H1 (cell line): Measurements from ENCODE around the gene UGGT1. TPM values are rescaled to one million over a fixed set of nuclear protein-coding genes. Genes with fewer than 3 reads are reported as not detected.

Source experiments
- CTCF ChIA-PET: fragments of 300-600 bp; sonication (Branson Sonifier 250); formaldehyde crosslinking; loops from one replicate; lab custom pipeline; 2021; ENCODE audit not compliant: partially characterized antibody; lab: Charles Lee
- POLR2A ChIA-PET: fragments of 300-600 bp; sonication (Branson Sonifier 250); formaldehyde crosslinking; loops from one replicate; lab custom pipeline; 2021; ENCODE audit warnings: inconsistent platforms; ENCODE audit not compliant: partially characterized antibody; lab: Charles Lee
- DNase-seq, 2 experiments: peaks; one replicate each; pipeline versions ENCODE4 v3.0.0 to v3.0.0-alpha.2; 2010 to 2022; ENCODE audit warnings: low spot score in 2 of 2, low read depth in 1 of 2, mixed read lengths in 1 of 2
- FAIRE-seq: peaks from 2 replicates; lab custom pipeline; 2011; peaks lifted over from hg19 to GRCh38; lab: Jason Lieb, UNC
- H2AFZ ChIP-seq: 2 replicates; pipeline ENCODE4 v1.8.1; 2012; ENCODE audit warnings: low read length, inconsistent platforms
- H2AK5ac ChIP-seq: 2 replicates; pipeline ENCODE4 v1.6.1; 2013; ENCODE audit warnings: low read depth, low read length
- H2BK120ac ChIP-seq: replicated peaks from 2 replicates; pipeline ENCODE3; 2013; ENCODE audit warnings: low read depth, low read length, inconsistent platforms
- H2BK12ac ChIP-seq: 2 replicates; pipeline ENCODE4 v1.6.1; 2013; ENCODE audit warnings: low read depth, low read length
- H2BK15ac ChIP-seq: 2 replicates; pipeline ENCODE4 v1.6.1; 2013; ENCODE audit warnings: low read length
- H2BK20ac ChIP-seq: 2 replicates; pipeline ENCODE4 v1.6.1; 2013; ENCODE audit warnings: low read length
- H2BK5ac ChIP-seq: 2 replicates; pipeline ENCODE4 v1.6.1; 2013; ENCODE audit warnings: low read depth, low read length
- H3K14ac ChIP-seq: 2 replicates; pipeline ENCODE4 v1.6.1; 2013; ENCODE audit warnings: inconsistent platforms; ENCODE audit not compliant: insufficient read length
- H3K18ac ChIP-seq: 2 replicates; pipeline ENCODE4 v1.6.1; 2013; ENCODE audit warnings: low read length; ENCODE audit errors: extremely low read depth
- H3K23ac ChIP-seq: 2 replicates; pipeline ENCODE4 v1.6.1; 2013; ENCODE audit warnings: inconsistent platforms; ENCODE audit not compliant: insufficient read length
- H3K23me2 ChIP-seq: 2 replicates; pipeline ENCODE4 v1.6.1; 2013; ENCODE audit warnings: low read depth, low read length
- H3K27ac ChIP-seq: 2 replicates; pipeline ENCODE4 v1.6.1; 2011; ENCODE audit warnings: low read depth, low read length, inconsistent platforms
- H3K27me3 ChIP-seq, 4 experiments: replicated peaks in 1 of 4; 1 replicate in 1 of 4; 2 replicates in 3 of 4; pipeline versions ENCODE4 v1.6.1 to v1.8.1; 2011 to 2013; ENCODE audit warnings: low read length in 3 of 4, mild to moderate bottlenecking in 3 of 4, inconsistent platforms in 2 of 4, mixed read lengths in 2 of 4, moderate library complexity in 1 of 4; ENCODE audit not compliant: control insufficient read depth in 3 of 4, insufficient read depth in 3 of 4; ENCODE audit errors: extremely low read depth in 1 of 4
- H3K36me3 ChIP-seq, 4 experiments: 2 replicates each; pipeline versions ENCODE4 v1.6.1 to v1.8.1; 2011 to 2013; ENCODE audit warnings: mild to moderate bottlenecking in 4 of 4, low read length in 3 of 4, moderate library complexity in 2 of 4, control low read depth in 1 of 4, inconsistent platforms in 1 of 4; ENCODE audit not compliant: insufficient read depth in 4 of 4, control insufficient read depth in 2 of 4
- H3K4ac ChIP-seq: replicated peaks from 2 replicates; pipeline ENCODE3; 2013; ENCODE audit warnings: low read length, low read depth, mixed read lengths, inconsistent platforms; ENCODE audit not compliant: insufficient read length
- H3K4me1 ChIP-seq, 4 experiments: replicated peaks in 1 of 4; 1 replicate in 1 of 4; 2 replicates in 3 of 4; pipeline versions ENCODE4 v1.6.1 to v1.8.1; 2011 to 2013; ENCODE audit warnings: low read length in 3 of 4, inconsistent platforms in 2 of 4, mixed read lengths in 1 of 4; ENCODE audit not compliant: insufficient read depth in 4 of 4, control insufficient read depth in 3 of 4
- H3K4me2 ChIP-seq, 2 experiments: 2 replicates each; pipeline versions ENCODE4 v1.6.1 to v1.8.1; 2011 to 2013; ENCODE audit warnings: low read depth in 2 of 2, low read length in 2 of 2, control low read depth in 1 of 2, inconsistent platforms in 1 of 2, mild to moderate bottlenecking in 1 of 2; ENCODE audit not compliant: insufficient read depth in 1 of 2
- H3K4me3 ChIP-seq, 4 experiments: fragments of 200-600, 300-600 bp in 1 of 4; sonication (generic), shearing (Covaris generic), sonication (Bioruptor Twin) in 1 of 4; 2 replicates each; pipeline versions ENCODE4 v1.5.1 to v1.8.1; 2011 to 2016; ENCODE audit warnings: low read length in 4 of 4, low read depth in 3 of 4, control low read depth in 2 of 4, inconsistent platforms in 2 of 4, mild to moderate bottlenecking in 2 of 4, mixed read lengths in 1 of 4, moderate library complexity in 1 of 4; ENCODE audit not compliant: insufficient read depth in 2 of 4; ENCODE audit errors: extremely low read depth in 1 of 4
- H3K56ac ChIP-seq: replicated peaks from 2 replicates; pipeline ENCODE3; 2013; ENCODE audit warnings: low read depth, mild to moderate bottlenecking, mixed read lengths, low read length, inconsistent platforms; ENCODE audit not compliant: insufficient read length
- H3K79me1 ChIP-seq: 2 replicates; pipeline ENCODE4 v1.6.1; 2013; ENCODE audit warnings: low read depth, low read length, control low read depth
- H3K79me2 ChIP-seq, 2 experiments: 2 replicates each; pipeline versions ENCODE4 v1.6.1 to v1.8.1; 2012 to 2013; ENCODE audit warnings: low read length in 2 of 2, mild to moderate bottlenecking in 2 of 2, inconsistent platforms in 1 of 2; ENCODE audit not compliant: insufficient read depth in 2 of 2, control insufficient read depth in 1 of 2
- H3K9ac ChIP-seq, 4 experiments: replicated peaks in 1 of 4; 1 replicate in 1 of 4; 2 replicates in 3 of 4; pipeline versions ENCODE4 v1.6.1 to v1.8.1; 2011 to 2013; ENCODE audit warnings: low read depth in 3 of 4, low read length in 3 of 4, control low read depth in 2 of 4, mild to moderate bottlenecking in 2 of 4, moderate library complexity in 2 of 4, inconsistent platforms in 1 of 4; ENCODE audit errors: extremely low read depth in 1 of 4
- H3K9me3 ChIP-seq, 2 experiments: 2 replicates each; pipeline versions ENCODE4 v1.6.1 to v1.8.1; 2012 to 2013; ENCODE audit warnings: mild to moderate bottlenecking in 2 of 2, moderate library complexity in 2 of 2, control low read depth in 1 of 2, inconsistent platforms in 1 of 2, low read depth in 1 of 2, low read length in 1 of 2, mixed read lengths in 1 of 2; ENCODE audit not compliant: insufficient read depth in 2 of 2
- H4K20me1 ChIP-seq, 2 experiments: replicated peaks in 1 of 2; 2 replicates each; pipeline versions ENCODE3 to v1.8.1; 2011 to 2013; ENCODE audit warnings: inconsistent platforms in 2 of 2, low read length in 2 of 2, mild to moderate bottlenecking in 1 of 2; ENCODE audit not compliant: insufficient read depth in 2 of 2, control insufficient read depth in 1 of 2
- H4K5ac ChIP-seq: 2 replicates; pipeline ENCODE4 v1.6.1; 2013; ENCODE audit warnings: low read length, low read depth, mixed read lengths, inconsistent platforms; ENCODE audit not compliant: insufficient read length
- H4K8ac ChIP-seq: 2 replicates; pipeline ENCODE4 v1.8.0; 2013; ENCODE audit warnings: mild to moderate bottlenecking, moderate library complexity, low read length, inconsistent platforms; ENCODE audit not compliant: insufficient read depth; ENCODE audit errors: extremely low read depth
- H4K91ac ChIP-seq: replicated peaks from 2 replicates; pipeline ENCODE3; 2013; ENCODE audit warnings: low read length, mixed read lengths, inconsistent platforms; ENCODE audit not compliant: insufficient read length
- ASH2L ChIP-seq: fragments of 200-600, 300-600 bp; sonication (generic); IDR thresholded peaks from one replicate; pipeline ENCODE4 v1.7.1; 2017; ENCODE audit warnings: low read length
- BRCA1 ChIP-seq: IDR thresholded peaks from 2 replicates; pipeline ENCODE4 v1.6.1; 2012; ENCODE audit warnings: low read depth, low read length, improper control_type of control experiment
- GABPA ChIP-seq: IDR thresholded peaks from 2 replicates; pipeline ENCODE4 v1.6.1; 2011; ENCODE audit warnings: mild to moderate bottlenecking, low read length, moderate library complexity, borderline replicate concordance; ENCODE audit not compliant: insufficient read depth
- HDAC2 ChIP-seq, 2 experiments: fragments of 300-600 bp in 1 of 2; sonication (generic) in 1 of 2; IDR thresholded peaks; 2 replicates each; pipeline ENCODE4 v1.6.1; 2011 to 2012; ENCODE audit warnings: low read depth in 2 of 2, low read length in 2 of 2, mild to moderate bottlenecking in 2 of 2, moderate library complexity in 2 of 2, borderline replicate concordance in 1 of 2, inconsistent platforms in 1 of 2
- KDM1A ChIP-seq: fragments of 200-600, 300-600 bp; sonication (generic); IDR thresholded peaks from 2 replicates; pipeline ENCODE4 v1.7.1; 2016; ENCODE audit warnings: mild to moderate bottlenecking, low read length, borderline replicate concordance
- KDM4A ChIP-seq: IDR thresholded peaks from one replicate; pipeline ENCODE4 v1.7.1; 2012; ENCODE audit warnings: low read depth, mild to moderate bottlenecking, moderate library complexity, low read length, inconsistent platforms; ENCODE audit not compliant: severe bottlenecking
- POLR2AphosphoS5 ChIP-seq: IDR thresholded peaks from 2 replicates; pipeline ENCODE4 v1.6.1; 2011; ENCODE audit warnings: low read depth, low read length
- POU5F1 ChIP-seq: IDR thresholded peaks from 2 replicates; pipeline ENCODE4 v1.6.1; 2011; ENCODE audit warnings: low read depth, mild to moderate bottlenecking, low read length, moderate library complexity
- RAD21 ChIP-seq, 2 experiments: IDR thresholded peaks in 1 of 2; conservative IDR thresholded peaks in 1 of 2; 2 replicates each; pipeline ENCODE4 v1.6.1; 2011; ENCODE audit warnings: low read depth in 2 of 2, low read length in 2 of 2, improper control_type of control experiment in 1 of 2, inconsistent platforms in 1 of 2, mild to moderate bottlenecking in 1 of 2, moderate library complexity in 1 of 2
- RBBP5 ChIP-seq: IDR thresholded peaks from 2 replicates; pipeline ENCODE4 v1.7.1; 2012; ENCODE audit warnings: low read depth, mild to moderate bottlenecking, inconsistent platforms, low read length, moderate library complexity, borderline replicate concordance
- SIN3A ChIP-seq, 2 experiments: IDR thresholded peaks in 1 of 2; conservative IDR thresholded peaks in 1 of 2; 2 replicates each; pipeline ENCODE4 v1.6.1; 2011 to 2012; ENCODE audit warnings: low read length in 2 of 2, improper control_type of control experiment in 1 of 2, low read depth in 1 of 2, mild to moderate bottlenecking in 1 of 2
- SIRT6 ChIP-seq: IDR thresholded peaks from one replicate; pipeline ENCODE4 v1.7.1; 2012; ENCODE audit warnings: low read length, inconsistent platforms
- SIX5 ChIP-seq: IDR thresholded peaks from 2 replicates; pipeline ENCODE4 v1.6.1; 2011; ENCODE audit warnings: mild to moderate bottlenecking, low read depth, low read length
- TCF12 ChIP-seq: IDR thresholded peaks from 2 replicates; pipeline ENCODE4 v1.6.1; 2011; ENCODE audit warnings: low read depth, mild to moderate bottlenecking, low read length
- WGBS, 2 experiments: shearing (Covaris generic) in 1 of 2; methylation state at CpG; one replicate each; pipeline versions ENCODE4 v1.1.6 to v1.1.7; 2013 to 2015; ENCODE audit warnings: low lambda C conversion rate in 2 of 2, mixed read lengths in 2 of 2, inconsistent platforms in 1 of 2, low coverage in 1 of 2, missing lambda C conversion rate in 1 of 2; ENCODE audit not compliant: insufficient replicate concordance in 2 of 2, insufficient coverage in 1 of 2, insufficient read length in 1 of 2; ENCODE audit errors: extremely low coverage in 1 of 2, missing lambda C conversion rate in 1 of 2; 5-methylcytosine and 5-hydroxymethylcytosine counted together
- polyA plus RNA-seq, 7 experiments: library from polyadenylated mRNA; depleted of rRNA in 3 of 7; stranded (reverse) in 5 of 7; unstranded in 2 of 7; fragments of >200 nt in 5 of 7; fragments of 200-250 nt in 2 of 7; gene quantifications; 1 replicate in 5 of 7; 2 replicates in 1 of 7; 4 replicates in 1 of 7; pipeline versions ENCODE4 v1.2.1 to v1.2.3, GENCODE V29; 2011 to 2013; ENCODE audit warnings: missing spikeins in 2 of 7, mixed read lengths in 2 of 7
- total RNA-seq: library from RNA; stranded (reverse); fragmentation: NEBNext Ultra II Directional; extraction: Animal tissue kit (Norgen Biotek cat#: 25700); gene quantifications from 2 replicates; pipeline ENCODE4 v1.2.1, GENCODE V29; 2021

UGGT1 gene
- total and polyA plus RNA-seq, 2 of the 8 experiments (the other 6 are each of a cell fraction or from before 2014, with no cell fraction given): 14.9 to 57.3 TPM

DNA sequence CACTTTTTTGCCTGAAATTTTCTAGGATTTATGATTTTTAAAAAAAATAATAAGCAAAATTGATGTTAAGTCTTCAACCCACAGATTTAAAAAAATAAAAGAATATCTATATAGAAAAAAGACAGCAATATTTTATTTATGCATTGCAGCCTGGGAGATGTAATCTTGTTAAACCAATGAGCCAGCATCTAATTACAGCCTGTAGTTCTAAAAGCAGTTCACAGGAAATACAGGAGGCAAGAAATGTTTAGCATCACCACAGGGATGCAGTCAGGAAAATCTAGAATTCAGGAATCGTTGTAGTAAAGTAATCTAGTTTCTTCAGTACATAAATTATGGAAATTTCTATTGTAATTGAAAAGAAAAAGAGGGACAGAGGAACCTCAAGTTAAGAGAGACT is 17.2 kb downstream of the UGGT1 start:
- Histone ChIP-seq H2BK5ac (no peak overlapping the region), H3K14ac (no peak overlapping the region), H3K9me3 (no peaks in the 10 kb centered on the region), H2BK20ac (no peak overlapping the region), H2AFZ (no peak overlapping the region), H3K56ac (no peak overlapping the region), H3K36me3 (peaks cover 0 to 37% (median 6%) of the 10 kb centered on the region in 4 experiments; a peak in 5 of 8 replicates), H2BK120ac (no peak overlapping the region), H4K8ac (no peak overlapping the region), H3K4me2 (no peak overlapping the region), H2AK5ac (no peak overlapping the region), H3K27ac (no peak overlapping the region), H2BK15ac (no peak overlapping the region), H3K9ac (no peak overlapping the region), H3K4ac (no peak overlapping the region), H3K27me3 (no peaks in the 10 kb centered on the region), H2BK12ac (no peak overlapping the region), H3K79me1 (no peaks in the 10 kb centered on the region), H4K20me1 (no peaks in the 10 kb centered on the region), H4K91ac (no peak overlapping the region), H3K79me2 (peaks cover 0 to 1% of the 10 kb centered on the region in 2 experiments; a peak in 1 of 4 replicates), H4K5ac (no peak overlapping the region), H3K4me1 (no peaks in the 10 kb centered on the region), H3K18ac (no peak overlapping the region), H3K23me2 (no peaks in the 10 kb centered on the region), H3K23ac (no peak overlapping the region), H3K4me3 (no peak overlapping the region)
- DNase-seq (no peak), FAIRE-seq (no peak)
- WGBS, 2 experiments: 87% methylated on average over 1 of the region's 1 CpG; no CpG with 5 or more reads in 1 of the 2 experiments
- ChIA-PET CTCF (interaction anchor here (6.1 kb wide), 1 partner anchor 45 kb away, joined by 26 read pairs; no protein-coding TSS in a partner anchor), POLR2A (no interaction called here)
- TF ChIP-seq SIX5 (no peak), POLR2AphosphoS5 (no peak), HDAC2 (IDR thresholded peaks at IDR 0.05; ENCODE audit: borderline replicate concordance in 1 of 2, low read depth in 2 of 2, low read length in 2 of 2) (no peak), BRCA1 (no peak), RBBP5 (no peak), KDM1A (no peak), TCF12 (no peak), SIN3A (conservative IDR thresholded peaks at IDR 0.05 in 1 of 2, IDR thresholded peaks at IDR 0.05 in 1 of 2; ENCODE audit: low read depth in 1 of 2, low read length in 2 of 2) (no peak), POU5F1 (no peak), ASH2L (no peak), KDM4A (no peak), RAD21 (IDR thresholded peaks at IDR 0.05 in 1 of 2, conservative IDR thresholded peaks at IDR 0.05 in 1 of 2; ENCODE audit: low read depth in 2 of 2, low read length in 2 of 2) (no peak), SIRT6 (no peak), GABPA (no peak)
